H1 (cell line): ENCODE data around the gene WDR75.

Experiments
- BACH1 ChIP-seq: IDR thresholded peaks from 2 replicates; pipeline ENCODE4 v1.6.1; 2012; ENCODE audit warnings: low read length, improper control_type of control experiment
- CTCF ChIP-seq, 3 experiments: IDR thresholded peaks; 1 replicate in 2 of 3; 2 replicates in 1 of 3; pipeline versions ENCODE4 v1.5.1 to v1.6.1; 2011; ENCODE audit warnings: low read length in 3 of 3, mild to moderate bottlenecking in 3 of 3, inconsistent platforms in 2 of 3, low read depth in 1 of 3, moderate library complexity in 1 of 3; ENCODE audit not compliant: insufficient read depth in 1 of 3; ENCODE audit errors: control extremely low read depth in 1 of 3
- EGR1 ChIP-seq: IDR thresholded peaks from 2 replicates; pipeline ENCODE4 v1.6.1; 2011; ENCODE audit warnings: low read depth, low read length, borderline replicate concordance
- EP300 ChIP-seq, 2 experiments: IDR thresholded peaks; 1 replicate in 1 of 2; 2 replicates in 1 of 2; pipeline ENCODE4 v1.6.1; 2011 to 2012; ENCODE audit warnings: low read depth in 2 of 2, low read length in 2 of 2, mild to moderate bottlenecking in 2 of 2, borderline replicate concordance in 1 of 2, inconsistent platforms in 1 of 2, moderate library complexity in 1 of 2
- JUN ChIP-seq: IDR thresholded peaks from 2 replicates; pipeline ENCODE4 v1.6.1; 2011; ENCODE audit warnings: low read depth, mild to moderate bottlenecking, improper control_type of control experiment, low read length
- RAD21 ChIP-seq, 2 experiments: IDR thresholded peaks in 1 of 2; conservative IDR thresholded peaks in 1 of 2; 2 replicates each; pipeline ENCODE4 v1.6.1; 2011; ENCODE audit warnings: low read depth in 2 of 2, low read length in 2 of 2, improper control_type of control experiment in 1 of 2, inconsistent platforms in 1 of 2, mild to moderate bottlenecking in 1 of 2, moderate library complexity in 1 of 2
- TCF12 ChIP-seq: IDR thresholded peaks from 2 replicates; pipeline ENCODE4 v1.6.1; 2011; ENCODE audit warnings: low read depth, mild to moderate bottlenecking, low read length
- YY1 ChIP-seq: IDR thresholded peaks from 2 replicates; pipeline ENCODE4 v1.6.1; 2011; ENCODE audit warnings: low read depth, mild to moderate bottlenecking, low read length

DNA sequence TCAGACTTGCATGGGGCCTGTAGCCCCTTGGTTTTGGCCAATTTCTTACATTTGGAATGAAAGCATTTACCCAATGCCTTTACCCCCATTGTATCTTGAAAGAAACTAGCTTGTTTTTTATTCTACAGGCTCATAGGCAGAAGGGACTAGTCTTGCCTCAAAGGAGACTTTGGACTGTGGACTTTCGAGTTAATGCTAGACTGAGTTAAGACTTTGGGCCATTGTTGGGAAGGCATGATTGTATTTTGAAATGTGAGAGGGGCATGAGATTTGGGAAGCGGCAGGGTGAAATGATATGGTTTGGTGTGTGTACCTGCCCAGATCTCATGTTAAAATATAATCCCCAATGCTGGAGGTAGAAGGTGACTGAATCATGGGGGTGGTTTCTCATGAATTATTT, 13.4 kb upstream of the WDR75 start:
- no peak for TF ChIP-seq BACH1
- no peak for TF ChIP-seq CTCF (IDR thresholded peaks at IDR 0.05; ENCODE audit: control extremely low read depth in 1 of 3, insufficient read depth in 1 of 3, low read depth in 1 of 3, low read length in 3 of 3)
- no peak for TF ChIP-seq TCF12
- no peak for TF ChIP-seq RAD21 (IDR thresholded peaks at IDR 0.05 in 1 of 2, conservative IDR thresholded peaks at IDR 0.05 in 1 of 2; ENCODE audit: low read depth in 2 of 2, low read length in 2 of 2)
- no peak for TF ChIP-seq EGR1
- no peak for TF ChIP-seq JUN
- TF ChIP-seq YY1: no peak
- TF ChIP-seq EP300 (IDR thresholded peaks at IDR 0.05; ENCODE audit: borderline replicate concordance in 1 of 2, low read depth in 2 of 2, low read length in 2 of 2): no peak
